ENCODE data around the gene KDM6A.

KDM6A gene

DNA sequence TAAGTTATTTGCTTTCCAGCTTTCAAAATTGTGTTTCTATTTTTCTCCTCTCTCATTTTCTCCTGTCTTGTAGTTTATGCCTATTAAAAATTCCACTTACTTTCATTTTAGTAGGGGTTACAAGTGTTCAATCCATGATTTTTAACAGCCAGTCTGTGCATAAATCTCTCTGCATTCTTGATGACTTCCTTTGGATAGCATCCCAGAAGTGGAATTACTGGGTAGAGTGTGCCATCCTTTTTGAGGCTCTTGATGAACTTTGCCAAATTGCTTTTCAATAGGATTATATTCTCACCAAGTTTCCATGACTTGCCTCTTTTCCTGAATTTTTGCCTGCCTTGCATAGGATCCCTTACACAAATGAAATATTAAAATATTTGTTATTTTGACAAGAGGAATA lies 269.2 kb downstream of the KDM6A start:
- DNase-seq (ENCODE audit: low spot score), result no peak
- TF ChIP-seq, protein P1, sequence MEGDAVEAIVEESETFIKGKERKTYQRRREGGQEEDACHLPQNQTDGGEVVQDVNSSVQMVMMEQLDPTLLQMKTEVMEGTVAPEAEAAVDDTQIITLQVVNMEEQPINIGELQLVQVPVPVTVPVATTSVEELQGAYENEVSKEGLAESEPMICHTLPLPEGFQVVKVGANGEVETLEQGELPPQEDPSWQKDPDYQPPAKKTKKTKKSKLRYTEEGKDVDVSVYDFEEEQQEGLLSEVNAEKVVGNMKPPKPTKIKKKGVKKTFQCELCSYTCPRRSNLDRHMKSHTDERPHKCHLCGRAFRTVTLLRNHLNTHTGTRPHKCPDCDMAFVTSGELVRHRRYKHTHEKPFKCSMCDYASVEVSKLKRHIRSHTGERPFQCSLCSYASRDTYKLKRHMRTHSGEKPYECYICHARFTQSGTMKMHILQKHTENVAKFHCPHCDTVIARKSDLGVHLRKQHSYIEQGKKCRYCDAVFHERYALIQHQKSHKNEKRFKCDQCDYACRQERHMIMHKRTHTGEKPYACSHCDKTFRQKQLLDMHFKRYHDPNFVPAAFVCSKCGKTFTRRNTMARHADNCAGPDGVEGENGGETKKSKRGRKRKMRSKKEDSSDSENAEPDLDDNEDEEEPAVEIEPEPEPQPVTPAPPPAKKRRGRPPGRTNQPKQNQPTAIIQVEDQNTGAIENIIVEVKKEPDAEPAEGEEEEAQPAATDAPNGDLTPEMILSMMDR (IDR thresholded peaks at IDR 0.05; ENCODE audit: extremely low read depth, insufficient read depth, missing control alignments), result no peak
- in situ Hi-C loops (cut with MboI; ENCODE audit: low pct_unique_long_range_greater_than_20kb, low sequenced_read_pairs, unreplicated experiment), result no loop called here

DNA sequence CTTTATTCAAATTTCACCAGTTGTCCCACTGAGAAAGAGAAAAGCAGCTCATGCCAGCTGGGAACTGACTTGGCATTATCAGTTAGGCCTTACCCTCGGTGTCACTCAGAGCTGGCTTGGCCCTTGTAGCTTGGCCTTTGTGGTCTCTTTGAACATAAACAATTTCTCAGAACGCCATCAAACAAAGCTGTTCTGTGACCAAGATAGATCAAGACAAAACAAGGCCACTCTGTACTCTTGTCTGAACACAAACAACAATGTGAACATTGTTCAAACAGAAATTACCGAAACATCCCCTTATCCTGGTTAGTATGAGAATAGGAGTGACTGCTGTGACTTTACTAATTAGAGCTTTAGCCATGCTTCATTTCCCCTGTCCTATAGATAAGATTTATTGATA lies 270.5 kb downstream of the KDM6A start:
- DNase-seq (ENCODE audit: low spot score), result no peak
- in situ Hi-C loops (cut with MboI; ENCODE audit: low pct_unique_long_range_greater_than_20kb, low sequenced_read_pairs, unreplicated experiment), result no loop called here
- TF ChIP-seq, protein P1 (IDR thresholded peaks at IDR 0.05; ENCODE audit: extremely low read depth, insufficient read depth, missing control alignments), result no peak

DNA sequence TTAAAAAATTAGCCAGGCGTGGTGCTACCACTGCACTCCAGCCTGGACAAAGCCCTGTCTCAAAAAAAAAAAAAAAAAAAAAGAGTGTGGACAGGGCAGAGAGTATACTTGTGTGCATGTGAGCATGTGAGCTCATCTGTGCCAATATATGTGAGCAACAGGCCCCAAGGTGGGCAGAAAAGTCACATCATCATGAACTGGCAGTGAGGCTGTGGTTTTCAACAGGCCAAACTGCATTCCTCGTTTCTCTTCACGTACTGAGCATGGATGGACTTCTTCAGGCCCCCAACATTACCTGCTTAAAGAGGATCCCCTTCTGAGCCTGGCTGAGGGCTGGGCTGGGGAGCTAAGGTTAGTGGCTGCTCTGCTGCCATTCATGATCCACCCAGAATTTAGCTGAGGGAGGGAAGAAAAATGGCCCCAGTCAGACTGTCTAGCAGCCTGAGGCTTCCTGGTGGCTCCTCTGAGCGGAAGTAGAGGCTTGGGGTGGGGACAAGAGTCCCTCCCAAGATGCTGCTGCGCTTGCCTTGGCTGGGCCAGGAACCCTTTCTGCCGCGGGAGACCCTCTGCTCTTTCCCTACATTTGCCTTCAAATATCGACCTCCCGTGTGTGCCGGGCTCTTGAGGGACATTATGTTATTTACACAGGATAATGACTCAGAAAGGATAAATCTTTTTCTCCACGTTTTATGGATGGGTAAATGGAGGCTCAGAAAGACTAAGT lies 272.7 kb downstream of the KDM6A start:
- DNase-seq (ENCODE audit: low spot score), result no peak
- TF ChIP-seq, protein P1 (IDR thresholded peaks at IDR 0.05; ENCODE audit: extremely low read depth, insufficient read depth, missing control alignments), result no peak
- in situ Hi-C loops (cut with MboI; ENCODE audit: low pct_unique_long_range_greater_than_20kb, low sequenced_read_pairs, unreplicated experiment), result no loop called here

DNA sequence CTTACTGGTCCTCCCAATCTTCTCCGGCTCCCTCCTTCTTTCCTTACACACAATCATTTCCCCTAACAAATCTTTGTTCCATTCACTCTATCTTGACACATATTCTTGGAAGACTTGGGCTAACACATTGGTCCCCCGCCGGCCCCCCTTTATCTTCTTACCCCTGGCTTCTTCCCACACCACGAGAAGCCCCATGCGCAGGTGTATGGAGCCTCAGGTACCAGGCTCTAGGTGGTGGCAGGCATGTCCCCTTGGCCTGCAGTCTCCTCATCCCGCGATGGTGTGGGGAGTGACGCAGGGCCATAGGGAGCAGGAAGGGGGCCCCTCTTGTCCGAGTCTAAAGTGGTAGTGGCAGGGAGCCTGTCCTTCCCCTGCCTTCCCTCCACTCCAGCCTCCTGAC lies 277.8 kb downstream of the KDM6A start:
- DNase-seq (ENCODE audit: low spot score), result no peak
- in situ Hi-C loops (cut with MboI; ENCODE audit: low pct_unique_long_range_greater_than_20kb, low sequenced_read_pairs, unreplicated experiment), result no loop called here

DNA sequence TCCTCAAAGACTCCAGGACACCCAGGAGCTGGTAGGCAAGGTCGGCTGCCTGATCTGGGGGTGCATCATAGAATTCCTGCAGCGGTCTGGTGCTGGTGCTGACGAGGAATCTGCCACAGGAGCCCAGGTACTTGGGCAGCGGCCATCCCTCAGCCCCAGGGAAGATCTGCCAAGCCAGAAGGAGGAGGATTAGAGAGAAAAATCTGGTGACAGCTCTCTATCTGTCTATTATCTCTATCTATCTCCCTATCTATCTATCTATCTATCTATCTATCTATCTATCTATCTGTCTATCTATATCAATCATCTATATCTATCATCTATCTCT lies 281.0 kb downstream of the KDM6A start:
- in situ Hi-C loops (cut with MboI; ENCODE audit: low pct_unique_long_range_greater_than_20kb, low sequenced_read_pairs, unreplicated experiment), result no loop called here
- DNase-seq (ENCODE audit: low spot score), result no peak
- TF ChIP-seq, protein P1 (IDR thresholded peaks at IDR 0.05; ENCODE audit: extremely low read depth, insufficient read depth, missing control alignments), result no peak

More for the DNA sequence above, 277.8 kb downstream of the KDM6A start:
- TF ChIP-seq, protein P1 (IDR thresholded peaks at IDR 0.05; ENCODE audit: extremely low read depth, insufficient read depth, missing control alignments), result no peak

DNA sequence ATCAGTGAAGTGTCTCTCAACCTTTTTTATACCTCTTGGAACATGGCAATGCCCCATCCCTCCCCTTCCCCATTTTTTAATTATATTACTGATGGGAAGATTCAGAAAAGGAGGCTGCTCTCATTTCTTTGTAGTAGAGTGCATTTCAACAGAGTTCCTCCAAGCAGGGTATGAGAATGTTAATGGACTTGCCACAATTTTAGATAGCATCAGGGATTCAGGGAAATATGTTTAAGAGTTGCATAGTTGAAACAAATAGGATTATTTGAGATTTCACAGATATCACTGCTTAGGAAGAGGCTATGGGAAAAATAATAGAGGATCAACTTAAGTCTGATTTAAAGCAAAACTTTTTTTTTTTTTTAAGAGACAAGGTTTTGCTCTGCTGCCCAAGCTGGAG lies 281.5 kb downstream of the KDM6A start:
- in situ Hi-C loops (cut with MboI; ENCODE audit: low pct_unique_long_range_greater_than_20kb, low sequenced_read_pairs, unreplicated experiment), result no loop called here
- no peak for DNase-seq (ENCODE audit: low spot score)
- TF ChIP-seq, protein P1 (IDR thresholded peaks at IDR 0.05; ENCODE audit: extremely low read depth, insufficient read depth, missing control alignments), result no peak
